NCI-H1092 (cell line): ENCODE measurements around the gene CRADD.
"Not testable (repeated sequence)": the region's sequence is repeated elsewhere in the genome, so short reads cannot be mapped to it uniquely, and the experiment has no call there.

Source experiments
- DNase-seq: peaks from one replicate; lab custom pipeline; 2025; lab: John Stamatoyannopoulos, UW

The CRADD gene

DNA sequence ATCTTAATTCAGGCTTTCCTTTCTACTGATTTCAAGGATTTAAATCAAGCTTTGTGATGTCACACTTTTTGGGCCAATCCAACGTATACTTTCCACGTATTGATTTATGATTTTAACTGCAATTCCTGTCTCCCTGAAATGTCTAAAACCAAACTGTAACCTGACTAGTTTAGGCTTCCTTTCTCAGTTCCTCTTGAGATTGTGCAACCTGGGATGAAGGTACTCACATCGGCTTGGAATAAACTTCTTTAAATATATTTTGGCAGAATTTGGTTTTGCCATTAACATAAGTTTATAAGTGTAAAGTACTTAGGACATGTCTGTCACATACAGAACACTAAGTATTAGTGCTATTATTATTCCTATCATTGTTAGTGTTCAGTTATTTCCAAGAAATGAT, 224.6 kb downstream of the CRADD start:
- no peak for DNase-seq

DNA sequence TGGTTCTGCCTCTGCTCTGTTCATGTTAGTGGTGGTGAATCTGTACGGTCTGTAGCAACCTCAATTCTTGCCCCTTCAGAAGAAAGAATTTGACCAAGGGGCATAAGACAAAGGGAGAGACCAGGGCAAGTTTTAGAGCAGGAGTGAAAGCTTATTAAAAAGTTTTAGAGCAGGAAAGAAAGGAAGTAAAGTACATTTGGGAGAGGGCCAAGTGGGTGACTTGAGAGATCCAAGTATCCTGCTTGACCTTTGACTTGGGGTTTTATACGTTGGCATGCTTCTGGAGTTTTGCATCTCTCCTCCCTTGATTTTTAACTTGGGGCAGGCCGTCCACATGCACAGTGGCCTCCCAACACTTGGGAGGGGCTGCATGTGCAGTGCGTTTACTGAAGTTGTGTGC, 225.0 kb downstream of the CRADD start:
- no peak for DNase-seq

DNA sequence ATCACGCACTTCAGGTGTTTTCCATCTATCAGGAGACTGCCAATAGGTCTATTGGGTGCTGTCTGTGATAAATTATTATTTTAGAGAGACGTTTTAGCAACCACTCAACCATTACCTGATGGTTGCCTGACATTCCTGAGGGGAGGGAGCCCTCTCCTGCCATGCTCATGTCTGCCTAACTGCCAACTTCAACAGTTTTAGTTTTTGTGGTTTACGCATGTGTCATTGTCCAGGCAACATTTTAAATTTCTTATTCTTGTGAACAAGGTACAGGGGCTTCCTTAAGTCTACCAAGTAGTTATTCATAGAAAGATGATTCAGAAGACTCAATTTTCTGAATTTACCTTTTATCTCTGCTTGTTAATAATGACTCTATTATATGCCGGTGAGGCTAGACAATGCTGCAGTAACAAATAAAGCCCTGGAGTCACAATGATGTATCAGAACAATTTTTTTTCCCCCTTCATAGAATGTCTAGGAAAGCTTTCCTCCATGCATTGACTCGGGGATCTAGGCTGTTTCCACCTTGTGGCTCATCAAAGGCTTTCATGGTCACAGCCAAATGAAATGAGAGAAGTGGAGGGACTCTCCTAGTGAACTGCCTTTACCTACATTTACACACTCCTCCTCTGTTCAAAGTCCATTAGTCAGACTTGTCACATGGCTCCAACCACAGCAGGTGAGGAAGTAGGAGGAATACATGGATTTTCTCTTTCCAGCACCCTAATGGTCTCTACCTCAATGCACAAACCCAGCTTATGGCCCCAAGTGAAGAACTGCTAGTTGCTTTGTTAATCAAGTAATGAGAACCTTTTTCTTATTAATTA, 225.8 kb downstream of the CRADD start:
- no peak for DNase-seq

DNA sequence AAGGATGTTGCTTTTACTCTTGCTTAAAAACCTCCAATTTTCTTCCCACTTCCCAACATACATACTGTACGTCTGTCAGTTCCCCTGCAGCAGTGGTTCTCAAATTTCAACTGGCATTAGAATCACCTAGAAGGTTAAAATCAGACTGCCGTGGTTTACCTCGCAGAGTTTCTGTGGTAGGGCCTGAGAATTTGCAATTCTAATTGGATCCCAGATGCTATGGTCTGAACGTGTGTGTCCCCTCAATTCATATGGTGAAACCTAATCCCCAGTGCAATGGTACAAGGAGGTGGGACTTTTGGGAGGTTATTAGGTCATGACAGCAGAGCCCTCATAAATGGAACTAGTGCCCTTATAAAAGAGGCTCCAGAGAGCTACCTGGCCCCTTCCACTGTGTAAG, 226.9 kb downstream of the CRADD start:
- no peak for DNase-seq

DNA sequence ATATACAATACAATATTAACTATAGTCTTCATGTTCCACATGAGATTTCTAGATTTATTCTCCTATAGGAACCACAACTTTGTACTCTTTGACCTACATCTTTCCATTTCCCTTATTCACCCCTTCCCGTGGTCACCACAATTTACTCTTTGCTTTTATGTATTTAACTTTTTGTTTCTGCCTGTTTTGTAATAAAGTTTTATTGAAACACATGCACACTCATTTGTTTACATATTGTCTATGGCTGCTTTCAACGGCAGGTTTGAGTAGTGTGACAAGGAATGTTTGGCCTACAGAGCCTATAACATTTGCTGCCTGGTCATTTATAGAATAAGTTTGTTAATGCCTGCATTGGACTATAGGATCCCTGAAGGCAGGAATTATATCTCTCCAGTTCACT, 231.1 kb downstream of the CRADD start:
- no peak for DNase-seq

DNA sequence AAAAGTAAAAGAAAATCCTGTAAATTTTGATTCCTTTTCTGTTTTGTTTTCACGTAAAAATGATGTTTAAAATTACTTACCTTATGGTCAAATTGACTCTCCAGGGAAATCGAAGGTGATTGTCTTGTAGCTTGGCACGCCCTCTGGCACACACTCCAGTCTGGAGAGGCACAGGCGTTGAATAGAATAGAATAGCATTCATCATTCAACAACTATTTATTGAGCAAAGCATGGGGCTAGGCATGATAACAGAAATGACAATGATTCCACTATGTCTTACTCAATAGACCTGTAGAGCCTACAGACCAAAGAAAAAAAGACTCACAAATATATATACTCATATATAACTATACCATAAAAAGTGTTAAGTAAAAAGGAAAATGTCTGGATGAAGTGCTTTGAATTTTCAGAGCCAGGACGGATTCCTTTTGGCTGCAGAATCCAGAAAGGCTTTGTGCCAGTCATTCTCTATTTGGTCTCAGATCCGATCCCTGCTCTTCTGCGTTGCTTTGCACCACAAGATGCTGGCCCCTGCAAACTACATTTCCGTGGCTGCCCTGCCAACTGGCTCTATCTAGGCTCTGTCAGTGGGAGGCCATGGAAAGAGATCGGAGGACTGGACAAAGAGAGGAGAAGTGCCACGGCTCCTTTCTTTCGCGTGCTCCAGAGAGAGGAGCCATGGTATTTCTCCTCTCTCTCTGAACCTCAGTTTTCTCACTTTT, 231.8 kb downstream of the CRADD start:
- DNase-seq, result peak; percentile 12

DNA sequence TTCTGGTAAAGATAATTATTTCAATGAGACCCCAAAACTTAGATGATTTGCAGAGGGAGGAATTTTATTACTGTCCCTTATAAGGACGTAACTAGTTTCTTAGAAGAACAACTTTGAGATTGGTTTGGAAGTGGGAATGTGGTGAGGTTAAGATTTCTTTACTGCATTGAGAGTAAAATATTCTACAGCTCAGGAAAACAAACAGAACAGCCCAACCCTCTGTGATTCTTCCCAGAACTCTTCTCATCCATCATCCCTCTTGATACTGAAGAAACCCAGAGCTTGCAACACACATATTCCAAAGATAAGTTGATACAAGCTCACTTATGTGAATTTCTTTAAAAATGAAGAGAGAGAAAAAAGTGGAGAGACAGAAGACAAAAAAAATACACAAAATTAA, 234.2 kb downstream of the CRADD start:
- no peak for DNase-seq

DNA sequence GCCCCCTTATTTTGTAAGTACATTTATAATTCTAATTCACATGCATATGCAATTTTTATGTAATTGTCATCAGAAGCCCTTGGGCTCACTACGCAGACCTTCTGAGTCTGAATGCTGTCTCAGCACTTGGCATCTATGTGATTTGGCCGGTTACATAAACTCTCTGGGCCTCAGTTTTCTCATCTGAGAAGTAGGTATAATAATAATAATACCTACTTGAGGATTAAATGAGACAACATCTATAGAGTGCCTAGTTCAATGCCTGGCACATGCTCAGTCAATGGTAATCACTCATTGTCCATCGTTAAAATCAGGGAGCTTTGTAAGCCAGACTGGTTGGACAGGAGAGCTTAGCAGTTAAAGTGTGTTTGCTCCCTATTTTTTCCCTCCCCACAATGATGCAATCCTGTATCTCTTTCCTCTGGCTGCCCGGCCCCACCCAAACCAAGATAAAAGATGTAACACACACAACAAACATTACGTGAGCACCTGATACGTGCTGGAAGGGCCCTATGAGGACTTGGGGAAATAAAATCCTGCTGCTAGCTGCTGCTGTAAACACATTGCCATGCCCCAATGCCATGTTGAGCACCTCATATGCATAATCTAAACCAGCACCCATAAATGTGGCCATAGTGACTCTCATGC, 235.0 kb downstream of the CRADD start:
- no peak for DNase-seq

DNA sequence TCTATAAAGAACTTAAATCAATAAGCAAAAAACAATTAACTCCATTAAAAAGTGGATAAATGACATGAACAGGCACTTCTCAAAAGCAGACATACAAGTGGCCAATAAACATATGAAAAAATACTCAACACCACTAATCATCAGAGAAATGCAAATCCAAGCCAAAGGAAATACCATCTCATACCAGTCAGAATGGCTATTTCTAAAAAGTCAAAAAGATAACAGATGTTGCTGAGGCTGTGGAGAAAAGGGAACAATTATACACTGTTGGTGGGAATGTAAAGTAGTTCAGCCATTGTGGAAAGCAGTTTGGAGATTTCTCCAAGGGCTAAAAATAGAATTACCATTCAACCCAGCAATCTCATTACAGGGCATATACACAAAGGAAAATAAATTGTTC, 236.7 kb downstream of the CRADD start:
- DNase-seq, result no peak

DNA sequence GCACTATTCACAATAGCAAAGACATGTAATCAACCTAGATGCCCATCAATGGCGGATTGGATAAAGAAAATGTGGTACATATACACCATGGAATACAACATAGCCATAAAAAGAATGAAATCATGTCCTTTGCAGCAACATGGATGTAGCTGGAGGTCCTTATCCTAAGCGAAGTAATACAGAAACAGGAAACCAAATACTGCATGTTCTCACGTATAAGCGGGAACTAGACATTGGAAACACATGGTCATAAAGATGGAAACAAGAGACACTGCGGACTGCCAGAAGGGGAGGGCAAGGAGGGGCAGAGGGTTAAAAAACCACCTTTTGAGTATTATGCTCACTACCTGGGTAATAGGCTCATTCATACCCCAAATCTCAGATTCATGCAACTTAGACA, 237.1 kb downstream of the CRADD start:
- no peak for DNase-seq

DNA sequence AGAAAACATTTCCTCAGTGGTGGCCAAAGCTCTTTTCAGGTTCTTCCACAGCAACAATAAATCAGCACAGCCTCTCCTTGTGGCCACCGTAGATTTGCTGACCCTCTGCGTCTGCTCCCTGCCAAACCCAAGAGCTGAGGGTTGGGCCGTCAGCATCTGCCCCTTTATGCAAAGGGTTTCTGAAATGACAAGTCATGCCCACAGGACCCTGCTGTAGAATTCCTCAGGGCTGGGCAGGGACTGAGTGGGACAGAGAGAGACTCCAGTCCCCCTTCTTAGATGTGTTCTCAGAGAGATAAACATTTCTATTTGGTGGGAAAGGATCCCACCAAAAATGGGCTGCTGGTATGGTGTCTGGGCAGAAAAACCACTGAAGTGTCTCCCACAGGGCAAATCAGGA, 238.2 kb downstream of the CRADD start:
- DNase-seq, result no peak

DNA sequence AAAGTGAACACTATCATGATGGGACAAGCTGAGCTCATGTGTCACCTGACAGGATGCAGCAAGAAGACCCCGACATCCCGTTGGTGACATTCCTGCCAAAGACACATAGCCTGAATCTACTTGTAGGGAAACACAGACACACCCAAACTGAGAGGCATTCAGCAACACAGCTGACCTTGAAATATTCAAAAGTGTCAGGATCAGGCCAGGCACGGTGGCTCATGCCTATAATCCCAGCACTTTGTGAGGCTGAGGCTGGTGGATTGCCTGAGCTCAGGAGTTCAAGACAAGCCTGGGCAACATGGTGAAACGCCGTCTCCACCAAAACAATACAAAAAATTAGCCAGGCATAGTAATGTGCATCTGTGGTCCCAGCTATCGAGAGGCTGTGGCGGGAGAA, 239.2 kb downstream of the CRADD start:
- DNase-seq, result no peak

DNA sequence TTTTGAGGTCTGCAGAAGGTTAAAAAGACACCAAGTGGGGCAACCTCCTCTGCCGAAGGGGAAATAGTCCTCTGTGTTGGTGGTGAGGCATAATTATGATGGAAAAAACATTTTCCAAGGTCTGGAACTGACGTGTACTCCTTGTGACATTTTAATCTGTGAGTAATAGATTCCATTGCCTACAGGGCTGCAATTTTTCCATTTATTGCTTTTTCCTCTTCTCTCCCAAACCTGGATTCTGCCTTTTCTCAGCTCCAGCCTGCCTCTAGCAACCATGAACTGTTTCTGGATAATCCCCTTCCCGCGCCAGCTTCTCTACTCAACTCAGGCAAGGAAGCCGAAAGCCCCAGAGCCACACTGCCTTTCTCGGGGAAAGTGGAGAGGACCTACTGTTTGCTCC, 241.1 kb downstream of the CRADD start:
- DNase-seq, result no peak

DNA sequence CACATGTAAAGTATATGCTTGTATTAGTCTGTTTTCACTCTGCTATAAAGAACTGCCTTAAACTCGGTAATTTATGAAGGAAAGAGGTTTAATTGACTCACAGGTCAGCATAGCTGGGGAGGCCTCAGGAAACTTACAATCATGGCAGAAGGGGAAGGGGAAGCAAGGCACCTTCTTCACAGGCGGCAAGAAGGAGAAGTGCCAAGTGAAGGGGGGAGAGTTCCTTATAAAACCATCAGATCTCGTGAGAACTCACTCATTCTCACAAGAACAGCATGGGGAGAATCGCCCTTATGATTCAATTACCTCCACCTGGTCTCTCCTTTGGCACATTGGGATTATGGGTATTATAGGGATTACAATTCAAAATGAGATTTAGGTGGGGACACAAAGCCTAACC, 241.7 kb downstream of the CRADD start:
- DNase-seq, result no peak

DNA sequence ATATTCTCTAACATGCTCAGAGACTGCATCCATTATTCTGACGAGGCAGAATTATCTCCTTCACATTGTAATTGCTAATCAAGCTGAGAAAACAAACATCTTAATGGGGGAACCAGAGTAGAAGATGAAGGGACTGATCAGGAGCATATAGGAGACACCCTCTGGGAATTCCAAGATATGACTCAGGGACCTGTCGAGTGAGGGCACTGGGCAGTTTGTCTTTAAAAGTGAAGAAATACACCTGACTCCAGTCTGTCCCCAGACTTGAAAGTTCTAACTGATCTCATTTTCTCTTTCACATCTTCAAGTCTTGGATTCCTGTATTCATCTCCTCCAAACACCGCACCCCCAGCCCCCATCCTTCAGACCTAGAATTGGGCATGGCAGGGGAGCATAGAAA, 244.3 kb downstream of the CRADD start:
- DNase-seq, result no peak

DNA sequence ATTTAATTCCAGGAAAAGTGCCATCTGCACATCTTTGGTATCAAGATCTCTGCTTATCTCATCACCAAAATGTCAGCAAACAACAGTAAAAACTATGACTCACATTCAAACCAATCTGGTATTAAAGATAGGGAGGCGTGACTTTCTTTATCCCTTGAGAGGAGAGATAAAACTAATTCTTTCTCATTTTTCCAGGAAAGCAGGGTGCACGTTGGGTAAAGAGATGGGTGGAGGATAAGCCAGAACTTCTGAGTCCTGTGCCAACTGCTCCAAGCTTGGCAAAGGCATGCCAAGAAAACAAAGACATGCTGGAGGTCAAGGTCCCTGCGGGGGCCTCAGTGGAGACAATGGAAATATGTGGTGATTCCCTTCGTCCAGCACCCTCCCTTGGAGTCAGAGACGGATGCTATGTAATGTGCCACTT, 245.4 kb downstream of the CRADD start:
- DNase-seq, result no peak

DNA sequence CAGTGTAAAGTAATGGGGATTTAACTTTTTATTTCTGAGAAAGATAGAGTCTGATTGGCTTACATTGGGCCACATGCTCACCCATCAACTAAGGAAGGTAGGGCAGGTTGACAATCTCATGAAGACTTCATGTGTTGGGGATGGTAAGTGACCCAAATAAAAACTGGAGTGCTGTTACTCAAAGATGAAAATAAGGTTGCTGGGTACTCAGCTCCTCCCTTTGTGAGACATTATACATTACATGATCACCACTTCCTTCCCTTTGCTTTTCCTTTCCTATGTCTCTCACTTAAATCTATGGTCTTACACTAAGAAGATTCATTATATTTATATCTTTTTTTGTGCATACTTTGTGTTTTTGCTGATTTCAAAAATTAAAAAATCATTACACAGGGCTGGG, 247.2 kb downstream of the CRADD start:
- no peak for DNase-seq

DNA sequence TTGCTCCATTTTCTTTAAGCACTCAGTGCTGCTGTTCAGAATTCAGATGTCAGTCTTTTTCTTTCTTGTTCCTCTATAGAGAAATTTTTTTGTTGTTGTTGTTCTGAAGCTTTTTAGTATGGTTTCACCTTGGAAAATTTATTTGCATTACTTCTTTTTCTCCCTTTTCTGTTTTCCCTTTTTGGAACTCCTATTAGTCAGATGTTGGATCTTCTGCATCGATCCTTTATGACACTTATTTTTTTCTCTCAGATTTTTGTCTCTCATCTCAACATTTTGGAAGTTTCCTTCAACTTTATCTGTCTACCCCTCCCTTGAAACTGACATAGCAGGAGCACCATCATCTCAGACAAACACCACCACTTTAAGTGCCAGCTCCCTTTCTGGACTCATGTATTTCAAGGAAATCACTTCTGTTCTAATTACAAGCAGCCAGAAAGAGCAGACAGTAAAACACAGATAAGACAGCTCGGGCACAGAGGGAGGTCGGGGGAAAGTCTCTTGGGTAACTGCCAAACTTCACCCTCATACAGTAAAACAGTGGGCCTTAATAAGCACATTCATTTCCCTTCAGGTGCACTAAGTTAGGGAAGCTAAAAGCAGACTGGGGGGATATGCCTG, 248.5 kb downstream of the CRADD start:
- no peak for DNase-seq

DNA sequence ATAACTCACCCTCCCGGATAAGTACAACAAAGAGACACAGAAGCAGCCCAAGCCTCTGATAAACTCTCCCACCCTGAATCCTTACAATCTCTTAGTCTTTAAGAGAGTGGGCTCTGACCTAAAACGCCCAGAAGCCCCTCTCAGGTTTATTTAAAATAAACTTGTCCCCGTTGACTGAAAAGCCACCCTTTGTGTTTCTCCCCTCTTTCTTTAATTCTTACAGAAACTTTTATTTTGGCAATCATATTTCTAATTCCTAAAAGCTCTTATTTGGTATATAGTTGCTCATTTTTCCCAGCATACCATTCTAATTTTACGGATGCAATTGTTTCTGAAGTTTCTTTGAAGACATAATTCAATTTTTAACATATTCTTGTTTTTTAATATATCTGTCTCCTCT, 249.1 kb downstream of the CRADD start:
- no peak for DNase-seq

DNA sequence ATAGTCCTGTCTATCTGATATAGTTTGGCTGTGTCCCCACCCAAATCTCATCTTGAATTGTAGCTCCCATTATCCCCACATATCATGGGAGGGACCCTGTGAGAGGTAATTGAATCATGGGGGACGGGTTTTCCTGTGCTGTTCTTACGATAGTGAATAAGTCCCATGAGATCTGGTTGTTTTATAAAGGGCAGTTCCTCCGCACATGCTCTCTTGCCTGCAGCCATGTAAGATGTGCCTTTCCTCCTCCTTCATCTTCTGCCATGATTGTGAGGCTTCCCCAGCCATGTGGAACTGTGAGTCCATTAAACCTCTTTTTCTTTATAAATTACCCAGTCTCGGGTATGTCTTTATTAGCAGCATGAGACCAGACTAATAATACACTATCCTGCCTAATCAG, 251.9 kb downstream of the CRADD start:
- not testable (repeated sequence) for DNase-seq

DNA sequence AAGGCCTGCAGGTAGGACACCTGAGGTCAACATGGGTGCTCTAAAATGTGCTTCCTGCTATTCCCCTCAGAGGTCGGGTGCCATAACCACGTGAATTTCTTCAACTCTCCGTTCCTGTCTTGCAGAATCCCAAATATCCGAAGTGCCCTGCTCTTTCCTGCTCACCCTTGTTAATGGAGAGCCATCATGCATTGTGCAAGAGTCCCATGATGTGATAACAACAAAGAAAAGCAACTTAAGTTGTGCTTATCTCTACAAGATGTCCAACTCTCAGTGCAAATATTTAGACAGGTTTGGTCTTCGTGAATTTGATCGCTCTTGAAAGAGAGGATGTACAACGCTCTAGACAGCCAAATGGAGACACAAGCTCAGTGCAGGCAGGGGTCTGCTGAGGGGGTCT, 260.6 kb downstream of the CRADD start:
- no peak for DNase-seq

DNA sequence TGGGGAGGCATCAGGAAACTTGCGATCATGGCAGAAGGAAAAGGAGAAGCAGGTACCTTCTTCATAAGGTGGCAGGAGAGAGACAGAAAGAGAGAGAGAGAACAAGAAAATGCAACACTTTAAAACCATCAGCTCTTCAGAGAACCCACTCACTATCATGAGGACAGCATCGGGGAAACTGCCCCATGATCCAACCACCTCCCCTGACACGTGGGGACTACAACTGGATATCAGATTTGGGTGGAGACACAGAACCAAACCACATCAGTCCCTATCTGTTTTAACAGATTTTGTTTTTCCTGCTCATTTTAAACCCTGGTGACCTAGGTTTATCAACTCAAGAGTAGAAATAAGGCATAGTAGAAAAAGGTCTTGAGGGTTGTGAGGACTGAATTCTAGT, 261.1 kb downstream of the CRADD start:
- DNase-seq, result no peak

DNA sequence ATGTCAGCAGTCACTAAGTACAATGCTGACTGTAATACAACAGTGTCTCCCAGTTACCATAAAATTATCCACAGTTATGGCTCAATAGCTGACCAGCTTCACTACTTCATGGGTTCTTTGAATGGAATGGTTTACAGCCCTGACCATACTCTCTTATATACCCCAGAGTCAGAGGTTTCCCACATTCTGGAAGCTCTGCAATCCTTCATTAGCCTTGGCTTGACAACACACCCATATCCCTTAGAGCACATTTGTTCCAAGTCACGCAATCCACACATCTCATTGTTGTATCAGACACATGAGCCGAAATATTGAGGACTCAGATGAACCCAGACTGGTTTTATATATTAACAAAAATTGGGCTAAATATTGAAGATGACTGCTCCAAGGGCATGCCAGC, 261.8 kb downstream of the CRADD start:
- no peak for DNase-seq
